ENCODE data around the gene PBXIP1.

The PBXIP1 gene

DNA sequence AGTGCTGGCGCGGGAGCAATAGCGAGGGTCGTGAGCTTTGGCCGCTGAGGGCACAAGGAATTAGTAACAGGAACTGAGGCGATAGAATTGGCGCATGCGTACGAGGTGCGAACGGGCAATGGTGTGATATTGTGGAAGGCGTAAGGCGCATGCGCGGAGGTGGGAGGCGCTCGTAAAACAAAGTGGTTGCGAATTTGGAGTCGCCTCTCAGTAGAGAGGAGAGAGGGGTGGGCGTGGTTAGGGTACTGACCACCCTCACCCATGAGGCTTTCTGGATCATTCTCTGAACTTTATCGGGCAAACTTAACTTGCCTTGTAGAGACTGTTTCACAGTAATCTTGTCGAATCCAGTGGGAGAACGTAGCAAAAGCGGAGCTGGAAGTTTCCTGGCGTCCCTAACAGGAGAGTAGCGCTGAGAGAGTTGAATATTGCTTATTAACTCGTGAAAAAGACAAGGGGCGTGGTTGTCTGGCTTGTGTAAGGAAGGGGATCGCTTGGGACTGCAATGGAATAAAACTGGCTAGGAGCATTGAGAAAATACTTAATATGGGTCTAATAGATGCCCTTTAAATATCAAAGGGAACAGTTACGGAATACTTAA lies 19.0 kb upstream of the PBXIP1 start:
- Histone ChIP-seq H3K4me1 (ENCODE audit: insufficient read depth, poor library complexity, severe bottlenecking) (peaks cover 17% of the 10 kb centered on the region), H3K36me3 (ENCODE audit: low read depth) (peaks cover 37% of the 10 kb centered on the region), H3K27me3 (ENCODE audit: insufficient read depth, poor library complexity, severe bottlenecking) (no peaks in the 10 kb centered on the region), H3K9me3 (ENCODE audit: severe bottlenecking) (no peaks in the 10 kb centered on the region), H3K27ac (ENCODE audit: poor library complexity, severe bottlenecking) (peak overlapping the region; percentile 99), H3K4me3 (ENCODE audit: severe bottlenecking) (peak overlapping the region; percentile 53)
- DNase-seq (ENCODE audit: low spot score) (peak; percentile 94), ATAC-seq (ENCODE audit: low read depth) (peak; percentile 13; the same call in 2 of the 3 replicates)
- TF ChIP-seq, protein P1, sequence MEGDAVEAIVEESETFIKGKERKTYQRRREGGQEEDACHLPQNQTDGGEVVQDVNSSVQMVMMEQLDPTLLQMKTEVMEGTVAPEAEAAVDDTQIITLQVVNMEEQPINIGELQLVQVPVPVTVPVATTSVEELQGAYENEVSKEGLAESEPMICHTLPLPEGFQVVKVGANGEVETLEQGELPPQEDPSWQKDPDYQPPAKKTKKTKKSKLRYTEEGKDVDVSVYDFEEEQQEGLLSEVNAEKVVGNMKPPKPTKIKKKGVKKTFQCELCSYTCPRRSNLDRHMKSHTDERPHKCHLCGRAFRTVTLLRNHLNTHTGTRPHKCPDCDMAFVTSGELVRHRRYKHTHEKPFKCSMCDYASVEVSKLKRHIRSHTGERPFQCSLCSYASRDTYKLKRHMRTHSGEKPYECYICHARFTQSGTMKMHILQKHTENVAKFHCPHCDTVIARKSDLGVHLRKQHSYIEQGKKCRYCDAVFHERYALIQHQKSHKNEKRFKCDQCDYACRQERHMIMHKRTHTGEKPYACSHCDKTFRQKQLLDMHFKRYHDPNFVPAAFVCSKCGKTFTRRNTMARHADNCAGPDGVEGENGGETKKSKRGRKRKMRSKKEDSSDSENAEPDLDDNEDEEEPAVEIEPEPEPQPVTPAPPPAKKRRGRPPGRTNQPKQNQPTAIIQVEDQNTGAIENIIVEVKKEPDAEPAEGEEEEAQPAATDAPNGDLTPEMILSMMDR (IDR thresholded peaks at IDR 0.05; ENCODE audit: poor library complexity, severe bottlenecking): no peak

DNA sequence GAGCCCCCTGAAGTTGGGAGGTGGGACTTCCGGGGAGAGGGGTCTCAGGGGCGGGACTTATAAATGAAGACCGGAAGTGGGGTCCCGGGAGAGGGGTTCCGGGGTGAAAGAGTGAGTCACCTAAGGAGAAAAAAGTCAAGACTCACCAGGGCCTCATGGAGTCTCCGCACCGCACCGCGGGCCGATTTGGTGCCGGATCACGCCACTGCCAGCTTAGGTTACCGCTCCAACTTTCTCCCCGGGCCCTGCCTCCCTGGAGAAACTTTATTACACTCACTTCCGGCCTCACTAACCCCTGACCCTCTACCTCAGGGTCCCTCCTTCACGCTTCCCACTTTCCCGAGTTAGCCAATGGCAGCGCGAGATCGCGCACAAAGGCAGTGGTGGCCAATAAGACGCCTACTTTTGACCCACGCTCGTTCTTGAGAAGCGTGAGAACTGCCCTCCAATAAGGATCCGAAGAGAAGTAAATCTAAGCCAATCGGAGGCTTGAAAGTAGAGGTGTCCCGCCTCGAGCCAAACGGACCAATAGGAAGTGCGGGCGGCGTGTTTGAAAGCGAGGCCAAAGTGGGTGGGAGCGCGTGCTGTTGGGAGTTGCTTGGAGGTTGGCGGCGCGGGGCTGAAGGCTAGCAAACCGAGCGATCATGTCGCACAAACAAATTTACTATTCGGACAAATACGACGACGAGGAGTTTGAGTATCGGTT lies 18.4 kb upstream of the PBXIP1 start, which contains the start of gene CKS1B:
TSS of gene CKS1B (plus strand) at position 580 of the 706 bp plus-strand sequence. CDS start at position 645, 65 bp downstream.
- TF ChIP-seq, protein P1 (IDR thresholded peaks at IDR 0.05; ENCODE audit: poor library complexity, severe bottlenecking): no peak
- peak; percentile 65 for ATAC-seq (ENCODE audit: low read depth)
- Histone ChIP-seq H3K27ac (ENCODE audit: poor library complexity, severe bottlenecking) (peak within 1 kb of the TSS; percentile 99), H3K4me1 (ENCODE audit: insufficient read depth, poor library complexity, severe bottlenecking) (peaks cover 17% of the 10 kb centered on the region), H3K9me3 (ENCODE audit: severe bottlenecking) (no peaks in the 10 kb centered on the region), H3K36me3 (ENCODE audit: low read depth) (peaks cover 32% of the 10 kb centered on the region), H3K4me3 (ENCODE audit: severe bottlenecking) (peak within 1 kb of the TSS; percentile 53), H3K27me3 (ENCODE audit: insufficient read depth, poor library complexity, severe bottlenecking) (no peaks in the 10 kb centered on the region)
- DNase-seq (ENCODE audit: low spot score): peak; percentile 98

DNA sequence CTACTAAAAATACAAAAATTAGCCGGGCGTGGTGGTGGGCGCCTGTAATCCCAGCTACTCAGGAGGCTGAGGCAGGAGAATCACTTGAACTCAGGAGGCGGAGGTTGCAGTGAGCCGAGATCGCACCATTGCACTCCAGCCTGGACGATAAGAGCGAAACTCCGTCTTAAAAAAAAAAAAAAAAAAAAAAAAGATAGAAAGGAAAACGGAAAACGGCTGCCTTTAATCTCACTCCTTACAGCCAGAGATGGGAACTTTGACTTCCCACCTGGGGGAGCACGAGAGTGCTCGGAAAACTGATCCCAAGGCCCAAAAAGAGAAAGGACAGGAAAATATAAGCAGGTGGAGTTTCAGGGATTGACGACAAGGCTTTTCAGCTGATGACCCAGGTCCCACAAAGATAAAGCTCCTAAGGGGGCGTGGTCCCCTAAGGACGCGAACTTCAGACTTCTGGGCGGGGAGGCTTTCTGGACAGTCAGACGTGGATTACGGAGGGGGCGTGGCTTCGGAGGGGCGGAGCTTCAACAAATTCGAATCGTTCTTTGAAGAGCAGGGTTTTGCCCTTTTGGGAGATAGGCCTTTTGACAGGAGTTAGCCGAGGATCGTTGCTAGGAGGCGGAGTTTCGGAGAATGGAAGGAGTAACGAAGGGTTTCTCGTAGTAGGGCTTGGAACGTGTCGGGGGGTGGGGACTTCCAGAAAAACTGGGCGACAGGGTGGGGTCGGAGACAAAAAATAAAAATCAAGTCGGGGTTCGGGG lies 17.6 kb upstream of the PBXIP1 start:
- H3K27me3 ChIP-seq (ENCODE audit: insufficient read depth, poor library complexity, severe bottlenecking): no peaks in the 10 kb centered on the region
- peak overlapping the region; percentile 53 for H3K4me3 ChIP-seq (ENCODE audit: severe bottlenecking)
- DNase-seq (ENCODE audit: low spot score) (peak; percentile 95), ATAC-seq (ENCODE audit: low read depth) (peak; percentile 0; the same call in 1 of the 3 replicates)
- H3K9me3 ChIP-seq (ENCODE audit: severe bottlenecking): no peaks in the 10 kb centered on the region
- peaks cover 19% of the 10 kb centered on the region for H3K4me1 ChIP-seq (ENCODE audit: insufficient read depth, poor library complexity, severe bottlenecking)
- TF ChIP-seq, protein P1 (IDR thresholded peaks at IDR 0.05; ENCODE audit: poor library complexity, severe bottlenecking): peak; percentile 22
- H3K27ac ChIP-seq (ENCODE audit: poor library complexity, severe bottlenecking): peak overlapping the region; percentile 99
- peaks cover 35% of the 10 kb centered on the region for H3K36me3 ChIP-seq (ENCODE audit: low read depth)

DNA sequence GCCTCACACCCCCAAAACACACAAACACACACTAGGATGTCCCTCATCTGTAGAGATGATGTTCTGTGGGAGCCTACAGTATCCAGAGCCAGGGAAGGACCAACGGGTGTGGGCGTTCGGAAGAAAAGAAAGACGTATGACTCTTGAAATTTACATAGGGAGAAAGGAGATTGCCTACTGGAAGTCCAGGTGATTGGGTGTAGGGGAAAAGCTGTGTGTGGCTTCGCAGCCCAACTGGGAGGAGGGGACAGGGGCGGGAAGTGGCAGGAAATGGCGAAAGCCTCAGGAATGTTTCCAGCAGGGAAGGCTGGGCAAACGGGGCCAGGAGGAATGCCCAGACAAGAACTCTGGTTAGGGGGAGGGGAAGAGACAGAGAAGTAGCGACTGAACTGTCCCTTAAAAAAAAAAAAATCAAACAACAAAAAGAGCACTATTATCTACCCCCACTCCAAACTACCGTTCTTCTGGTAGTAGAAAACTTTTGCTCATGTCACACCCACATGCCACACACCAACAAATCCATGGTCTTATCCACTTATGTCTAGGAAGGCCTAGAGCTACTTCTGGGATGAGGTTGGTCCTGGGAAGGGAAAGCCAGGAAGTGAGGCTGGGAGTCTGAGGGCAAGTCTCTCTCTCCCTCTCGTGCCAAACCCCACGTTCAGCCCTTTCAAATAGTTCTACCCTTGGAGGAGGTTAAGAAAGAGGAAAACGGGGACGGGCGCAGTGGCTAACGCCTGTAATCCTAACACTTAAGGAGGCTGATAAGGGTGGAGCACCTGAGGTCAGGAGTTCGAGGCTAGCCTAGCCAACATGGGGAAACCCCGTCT lies 16.8 kb upstream of the PBXIP1 start:
- H3K4me3 ChIP-seq (ENCODE audit: severe bottlenecking): peak overlapping the region; percentile 53

More for the DNA sequence above, 16.8 kb upstream of the PBXIP1 start:
- H3K4me1 ChIP-seq (ENCODE audit: insufficient read depth, poor library complexity, severe bottlenecking): peaks cover 27% of the 10 kb centered on the region
- peaks cover 35% of the 10 kb centered on the region for H3K36me3 ChIP-seq (ENCODE audit: low read depth)
- ATAC-seq (ENCODE audit: low read depth) (peak; percentile 39), DNase-seq (ENCODE audit: low spot score) (peak; percentile 97)
- TF ChIP-seq, protein P1 (IDR thresholded peaks at IDR 0.05; ENCODE audit: poor library complexity, severe bottlenecking): no peak
- no peaks in the 10 kb centered on the region for H3K9me3 ChIP-seq (ENCODE audit: severe bottlenecking)
- no peaks in the 10 kb centered on the region for H3K27me3 ChIP-seq (ENCODE audit: insufficient read depth, poor library complexity, severe bottlenecking)
- H3K27ac ChIP-seq (ENCODE audit: poor library complexity, severe bottlenecking): peak overlapping the region; percentile 99

Measured in RWPE2 (cell line).